K562 (cell line): ENCODE data around the gene CNPY4. TPM values are rescaled to one million over a fixed set of nuclear protein-coding genes. Genes with fewer than 3 reads are reported as not detected.

ENCODE experiments used
- ASH1L ChIP-seq: fragments of 450-650 bp; IDR thresholded peaks from 2 replicates; pipeline ENCODE4 v1.6.1; 2018; ENCODE audit warnings: borderline replicate concordance, mild to moderate bottlenecking, low read depth; ENCODE audit not compliant: partially characterized antibody
- CGGBP1 ChIP-seq: fragments of 250-450 bp; sonication (Bioruptor Pico); IDR thresholded peaks from 2 replicates; pipeline ENCODE4 v1.9.0; 2021; ENCODE audit warnings: mild to moderate bottlenecking
- ELF1 ChIP-seq: fragments of 200-800 bp; sonication (Bioruptor generic); IDR thresholded peaks from 2 replicates; pipeline ENCODE4 v1.6.1; 2016; ENCODE audit warnings: missing genetic modification characterization, missing compliant biosample characterization
- HCFC1 ChIP-seq: IDR thresholded peaks from 2 replicates; pipeline ENCODE4 v1.6.1; 2012; ENCODE audit warnings: low read depth, low read length, improper control_type of control experiment
- HMGN3 ChIP-seq: IDR thresholded peaks from 2 replicates; pipeline ENCODE4 v1.6.1; 2011; ENCODE audit warnings: borderline replicate concordance, low read depth, mild to moderate bottlenecking, mixed read lengths, low read length; ENCODE audit not compliant: insufficient read length; ENCODE audit errors: extremely low read depth
- MBD2 ChIP-seq: sonication (generic); IDR thresholded peaks from 2 replicates; pipeline ENCODE4 v1.6.1; 2016; ENCODE audit warnings: low read depth, borderline replicate concordance
- NCOA1 ChIP-seq: fragments of 450-650 bp; IDR thresholded peaks from 2 replicates; pipeline ENCODE4 v1.6.1; 2016; ENCODE audit warnings: low read depth
- ZBTB7A ChIP-seq: IDR thresholded peaks from 2 replicates; pipeline ENCODE4 v1.6.1; 2011; ENCODE audit warnings: low read depth, mild to moderate bottlenecking, low read length, moderate library complexity, borderline replicate concordance; ENCODE audit not compliant: control insufficient read depth
- ZNF318 ChIP-seq, 2 experiments: fragments of 450-650 bp; IDR thresholded peaks; 2 replicates each; pipeline ENCODE4 v1.6.1; 2016; ENCODE audit warnings: mild to moderate bottlenecking in 2 of 2, borderline replicate concordance in 1 of 2, low read depth in 1 of 2, moderate library complexity in 1 of 2
- ZNF518B ChIP-seq: fragments of 250-450 bp; sonication (Bioruptor Pico); IDR thresholded peaks from 2 replicates; pipeline ENCODE4 v1.5.0; 2021; ENCODE audit warnings: mild to moderate bottlenecking, moderate library complexity
- ZNF639 ChIP-seq, 2 experiments: fragments of 200-800 bp in 1 of 2; sonication (Bioruptor generic) in 1 of 2; sonication (generic) in 1 of 2; formaldehyde crosslinking in 1 of 2; IDR thresholded peaks in 1 of 2; conservative IDR thresholded peaks in 1 of 2; 2 replicates each; pipeline versions ENCODE4 v1.5.0 to v1.6.1; 2016 to 2020; ENCODE audit warnings: missing compliant biosample characterization in 1 of 2, missing genetic modification characterization in 1 of 2, missing genetic modification reagents in 1 of 2
- ZNF780A ChIP-seq: fragments of 250-450 bp; sonication (Bioruptor Pico); IDR thresholded peaks from 2 replicates; pipeline ENCODE4 v1.5.0; 2021; ENCODE audit warnings: mild to moderate bottlenecking
- polyA plus RNA-seq, 8 experiments: library from polyadenylated mRNA; depleted of rRNA in 4 of 8; stranded (reverse) in 5 of 8; unstranded in 3 of 8; fragments of >200 nt; fragmentation: Nextera tagmentation in 2 of 8; fragmentation: Illumina TruSeq in 1 of 8; extraction: Ambion mirVana in 2 of 8; extraction: Trizol in 1 of 8; gene quantifications; 2 replicates each; pipeline versions ENCODE4 v1.2.1 to v1.2.3, GENCODE V29; 2011 to 2014; ENCODE audit warnings: inconsistent platforms in 1 of 8, missing spikeins in 1 of 8
- total RNA-seq, 7 experiments: library from RNA; depleted of rRNA in 6 of 7; stranded (reverse); fragments of >200 nt in 6 of 7; fragmentation: Illumina TruSeq in 2 of 7; extraction: Trizol in 2 of 7; gene quantifications; 2 replicates each; pipeline versions ENCODE4 v1.2.1 to v1.2.3, GENCODE V29; 2011 to 2021; ENCODE audit warnings: low replicate concordance in 1 of 7

The CNPY4 gene
- total and polyA plus RNA-seq, 9 of the 15 experiments (the other 6 are each of a cell fraction or from before 2014, with no cell fraction given): 1.9 to 11.2 (median 7.0) TPM

GRCh38 chr7:100082978-100083377 lies 36.5 kb upstream of the CNPY4 start (continued):
- peak in 1 of 2 experiments; percentile 36; a peak in 1 of 4 replicates for TF ChIP-seq ZNF318 (IDR thresholded peaks at IDR 0.05; ENCODE audit: borderline replicate concordance in 1 of 2, low read depth in 1 of 2)
- TF ChIP-seq MBD2: no peak
- TF ChIP-seq ZBTB7A: 0 out of 2 replicates have a peak, but pooled peaks have one; percentile 11
- no peak for TF ChIP-seq HCFC1
- TF ChIP-seq ZNF780A (CRISPR knock-in tag): no peak
- no peak; the same call in 1 of the 2 replicates for TF ChIP-seq ELF1 (tag)
- 0 out of 2 replicates have a peak, but pooled peaks have one; percentile 16 for TF ChIP-seq CGGBP1 (CRISPR knock-in tag)
- TF ChIP-seq NCOA1: no peak
- TF ChIP-seq ASH1L: peak; percentile 27
- TF ChIP-seq ZNF639 (CRISPR knock-in tag; conservative IDR thresholded peaks at IDR 0.05 in 1 of 2, IDR thresholded peaks at IDR 0.05 in 1 of 2): peak in 1 of 2 experiments; percentile 49; a peak in 1 of 4 replicates
- no peak for TF ChIP-seq ZNF518B
- TF ChIP-seq HMGN3: no peak
